ENCODE data around the gene USP32.
"Not testable (repeated sequence)": the region's sequence is repeated elsewhere in the genome, so short reads cannot be mapped to it uniquely, and the experiment has no call there.

USP32 gene

GRCh38 chr17:60194141-60194540, 197.8 kb downstream of the USP32 start:
- DNase-seq (ENCODE audit: low read depth), result not testable (repeated sequence)

GRCh38 chr17:60193482-60193881, 198.5 kb downstream of the USP32 start:
- no peak overlapping the region for H3K4me3 ChIP-seq (ENCODE audit: low read depth, low read length)
- no peak for DNase-seq (ENCODE audit: low read depth)

More at GRCh38 chr17:60194141-60194540, 197.8 kb downstream of the USP32 start:
- not testable (repeated sequence) for H3K4me3 ChIP-seq (ENCODE audit: low read depth, low read length)

DNA sequence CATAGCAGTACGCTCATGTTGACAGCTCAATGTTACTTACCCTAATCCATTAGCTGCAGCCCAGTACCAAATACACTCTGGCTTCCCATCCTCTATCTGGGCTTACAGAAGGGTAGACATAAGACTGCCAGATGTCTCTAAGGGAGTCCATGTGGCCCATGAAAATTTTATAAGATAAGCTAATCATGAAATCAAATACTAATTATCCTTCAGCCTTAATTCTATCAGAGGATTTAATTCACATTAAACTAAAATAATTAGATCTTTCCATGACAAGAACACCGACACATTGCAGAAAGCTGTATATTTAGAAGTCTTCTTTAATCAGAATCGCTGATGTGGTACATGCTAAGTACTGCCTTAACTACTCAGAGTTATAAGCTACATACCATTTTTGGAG, 198.9 kb downstream of the USP32 start:
- DNase-seq (ENCODE audit: low read depth); H3K4me3 ChIP-seq (ENCODE audit: low read depth, low read length): not testable (repeated sequence)

DNA sequence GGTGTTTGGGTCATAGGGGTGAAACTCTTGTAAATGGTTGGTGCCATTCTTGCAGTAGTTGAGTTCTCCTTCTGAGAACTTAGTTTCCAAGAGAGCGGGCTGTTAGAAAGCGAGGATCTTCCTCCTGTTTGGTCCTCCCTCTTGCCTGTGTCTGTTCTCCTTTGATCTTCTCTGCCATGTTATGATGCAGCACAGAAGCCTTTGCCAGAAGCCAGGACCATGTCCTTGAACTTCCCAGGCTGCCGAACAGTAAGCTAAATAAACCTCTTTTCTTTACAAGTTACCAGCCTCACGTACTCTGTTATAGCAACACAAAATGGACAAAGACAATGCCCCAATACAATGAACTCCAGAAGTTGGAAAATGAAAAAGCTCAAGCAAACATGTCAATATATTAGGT, 201.9 kb downstream of the USP32 start:
- not testable (repeated sequence) for DNase-seq (ENCODE audit: low read depth)

GRCh38 chr17:60188759-60189158, 203.2 kb downstream of the USP32 start:
- DNase-seq (ENCODE audit: low read depth), result no peak
- H3K4me3 ChIP-seq (ENCODE audit: low read depth, low read length), result no peak overlapping the region

More for the DNA sequence above, 201.9 kb downstream of the USP32 start:
- not testable (repeated sequence) for H3K4me3 ChIP-seq (ENCODE audit: low read depth, low read length)

GRCh38 chr17:60186846-60187745, 204.8 kb downstream of the USP32 start:
- not testable (repeated sequence) for H3K4me3 ChIP-seq (ENCODE audit: low read depth, low read length); DNase-seq (ENCODE audit: low read depth)

DNA sequence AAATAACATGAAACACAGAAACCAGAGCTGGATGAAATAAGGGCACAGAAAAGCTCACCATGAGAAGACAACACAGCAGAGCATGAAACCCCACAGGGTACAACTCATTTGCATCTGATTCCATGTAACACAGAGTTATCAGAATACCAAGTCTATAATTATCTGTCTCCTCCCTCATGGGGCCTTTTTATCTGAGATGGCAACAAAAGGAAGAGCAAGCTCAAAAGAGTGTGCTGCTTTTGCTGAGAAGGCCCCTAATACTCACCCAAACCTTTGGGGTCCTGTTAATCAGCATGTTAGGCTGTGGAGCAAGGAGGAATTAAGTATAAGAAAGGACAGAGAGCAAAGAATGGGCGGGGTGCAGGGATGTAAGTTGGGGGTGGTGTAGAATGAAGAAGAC, 205.6 kb downstream of the USP32 start:
- H3K4me3 ChIP-seq (ENCODE audit: low read depth, low read length); DNase-seq (ENCODE audit: low read depth): not testable (repeated sequence)

GRCh38 chr17:60180380-60180779, 211.6 kb downstream of the USP32 start:
- not testable (repeated sequence) for DNase-seq (ENCODE audit: low read depth); H3K4me3 ChIP-seq (ENCODE audit: low read depth, low read length)

DNA sequence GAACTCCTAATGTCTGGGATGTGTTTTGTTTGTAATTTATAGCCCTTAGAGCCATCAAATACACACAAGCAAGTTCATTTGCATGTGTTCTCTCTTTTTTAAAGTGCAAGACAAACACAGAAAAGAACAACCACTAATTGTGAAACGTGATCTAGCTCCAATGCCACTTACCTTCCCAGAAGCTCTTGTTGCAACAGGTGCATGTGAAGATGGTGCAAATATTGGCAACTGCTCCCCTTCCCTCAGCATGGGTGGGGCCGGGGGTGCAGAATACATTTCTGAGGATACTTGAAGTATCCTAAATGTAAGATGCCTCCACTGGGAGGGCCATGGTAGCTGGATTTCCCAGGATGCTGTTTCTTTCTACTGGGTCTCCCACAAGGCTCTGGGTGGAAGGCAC, 213.8 kb downstream of the USP32 start:
- not testable (repeated sequence) for DNase-seq (ENCODE audit: low read depth); H3K4me3 ChIP-seq (ENCODE audit: low read depth, low read length)

DNA sequence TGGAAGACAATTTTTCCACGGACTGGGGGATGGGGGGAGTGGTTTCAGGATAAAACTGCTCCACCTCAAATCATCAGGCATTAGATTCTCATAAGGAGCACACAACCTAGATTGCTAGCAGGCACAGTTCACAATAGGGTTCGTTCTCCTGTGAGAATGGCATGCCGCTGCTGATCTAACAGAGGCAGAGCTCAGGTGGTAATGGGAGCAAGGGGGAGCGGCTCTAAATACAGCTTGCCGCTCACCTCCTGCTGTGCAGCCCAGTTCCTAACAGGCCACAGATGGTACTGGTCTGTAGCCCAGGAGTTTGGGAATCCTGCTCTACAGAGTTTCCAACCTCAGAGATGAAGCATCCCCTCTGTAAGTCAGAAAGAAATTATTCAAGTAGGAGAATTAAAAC, 215.2 kb downstream of the USP32 start:
- H3K4me3 ChIP-seq (ENCODE audit: low read depth, low read length), result not testable (repeated sequence)

GRCh38 chr17:60174767-60175166, 217.2 kb downstream of the USP32 start:
- H3K4me3 ChIP-seq (ENCODE audit: low read depth, low read length); DNase-seq (ENCODE audit: low read depth): not testable (repeated sequence)

More for the DNA sequence above, 215.2 kb downstream of the USP32 start:
- DNase-seq (ENCODE audit: low read depth), result not testable (repeated sequence)

DNA sequence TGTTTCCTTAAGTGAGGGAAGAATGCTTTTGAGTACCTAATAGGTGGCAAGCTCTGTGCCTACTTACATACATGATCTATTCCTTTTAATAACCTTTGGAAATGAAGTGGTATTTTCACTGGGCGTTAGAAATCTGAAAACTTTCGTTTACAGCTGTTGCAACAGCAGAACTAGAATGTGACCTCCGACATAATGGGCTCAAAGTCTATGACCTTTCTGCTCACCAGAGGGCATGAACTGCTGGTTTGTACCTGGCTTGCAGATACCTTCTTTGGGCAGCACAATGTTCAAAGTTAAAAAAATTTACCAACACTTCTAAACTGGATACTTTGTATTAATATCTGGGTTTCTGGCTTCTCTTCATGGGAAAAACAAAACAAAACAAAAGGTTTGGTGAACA, 217.9 kb downstream of the USP32 start:
- DNase-seq (ENCODE audit: low read depth), result no peak
- no peak overlapping the region for H3K4me3 ChIP-seq (ENCODE audit: low read depth, low read length)

DNA sequence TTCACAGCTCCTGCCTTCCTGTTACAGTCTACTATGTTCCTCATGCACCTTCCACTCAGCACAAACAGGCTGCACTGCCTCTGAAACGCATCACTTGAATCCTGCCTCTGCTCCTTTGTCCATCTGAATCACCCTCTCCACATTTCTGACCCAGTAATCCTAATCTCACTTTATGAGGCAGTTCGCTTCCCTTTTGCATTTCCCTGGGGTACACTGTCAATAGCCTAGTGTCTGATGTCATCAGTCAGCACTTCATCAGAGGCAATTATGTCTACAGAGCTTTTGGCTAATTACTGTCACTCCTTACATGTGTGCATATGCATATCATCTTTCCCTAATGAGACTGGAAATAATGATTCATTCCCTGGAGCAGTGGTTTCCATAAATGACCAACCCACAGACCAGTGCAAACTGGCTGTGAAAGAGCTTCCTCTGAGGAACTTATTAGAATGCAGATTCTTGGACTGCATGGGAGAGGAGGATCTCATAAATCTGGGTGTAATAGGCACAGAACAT, 218.6 kb downstream of the USP32 start:
- H3K4me3 ChIP-seq (ENCODE audit: low read depth, low read length), result no peak overlapping the region
- DNase-seq (ENCODE audit: low read depth), result no peak

DNA sequence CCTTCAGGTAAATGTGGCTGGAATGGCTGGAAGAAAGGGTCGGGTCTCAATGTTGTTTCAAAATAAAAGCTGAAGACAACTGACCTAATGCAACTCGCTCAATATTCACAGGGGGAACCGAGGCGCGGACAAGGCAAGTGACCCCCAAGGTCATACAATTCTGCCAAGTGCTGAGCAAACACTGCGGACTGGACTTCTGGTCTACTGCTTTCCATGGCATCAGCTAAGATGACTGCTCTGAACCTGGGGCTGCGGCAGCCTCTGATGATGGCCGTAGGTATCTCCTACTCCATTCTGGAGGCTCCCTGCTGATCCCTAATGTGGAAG, 220.2 kb downstream of the USP32 start:
- no peak for DNase-seq (ENCODE audit: low read depth)
- no peak overlapping the region for H3K4me3 ChIP-seq (ENCODE audit: low read depth, low read length)

DNA sequence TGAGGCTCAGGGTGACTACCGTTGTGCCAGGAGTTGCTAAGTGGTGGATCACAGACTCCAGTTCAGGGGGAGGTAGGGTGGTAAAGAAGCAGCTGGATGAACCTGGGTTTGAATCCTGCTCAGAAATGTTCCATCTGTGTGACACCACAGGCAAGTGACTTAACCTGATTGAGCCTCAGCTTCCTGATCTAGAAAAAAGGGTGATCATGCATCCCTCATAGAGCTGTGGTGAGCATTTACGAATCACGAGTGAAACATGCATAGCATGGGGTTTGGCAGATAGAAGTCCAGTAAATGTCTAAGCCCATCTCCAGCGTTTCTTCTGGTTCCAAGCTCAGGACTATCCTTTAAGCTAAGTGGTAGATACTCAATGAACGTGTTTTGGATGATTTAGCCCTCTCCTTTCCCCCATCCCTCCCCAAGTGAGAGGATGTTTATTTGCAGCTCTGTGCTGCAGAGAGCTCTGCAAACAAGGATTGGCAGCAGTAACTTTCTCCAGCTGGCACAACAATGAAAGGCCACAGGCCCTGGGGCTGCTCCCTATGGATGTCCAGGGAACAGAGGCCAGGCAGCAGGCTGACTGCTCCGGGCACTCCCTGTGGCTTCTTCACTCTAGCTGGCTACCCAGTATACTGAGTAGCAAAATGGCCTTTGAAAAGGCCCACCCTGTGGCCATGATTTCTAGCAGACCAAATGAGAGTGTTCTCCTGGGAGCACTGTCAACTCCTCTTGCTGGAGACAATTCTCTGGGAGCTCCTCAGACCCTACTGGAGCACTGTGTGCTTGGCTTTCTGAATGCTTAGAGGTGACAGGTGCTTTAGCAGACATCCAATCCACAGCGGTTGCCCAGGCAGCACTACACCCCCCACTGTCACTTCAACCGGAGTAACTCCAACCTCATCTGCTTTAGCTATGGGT, 220.8 kb downstream of the USP32 start:
- DNase-seq (ENCODE audit: low read depth), result no peak
- H3K4me3 ChIP-seq (ENCODE audit: low read depth, low read length), result no peak overlapping the region

GRCh38 chr17:60169921-60170817, 221.8 kb downstream of the USP32 start:
- H3K4me3 ChIP-seq (ENCODE audit: low read depth, low read length), result no peak overlapping the region
- no peak for DNase-seq (ENCODE audit: low read depth)

GRCh38 chr17:60168654-60169053, 223.3 kb downstream of the USP32 start:
- no peak for DNase-seq (ENCODE audit: low read depth)
- no peak overlapping the region for H3K4me3 ChIP-seq (ENCODE audit: low read depth, low read length)

DNA sequence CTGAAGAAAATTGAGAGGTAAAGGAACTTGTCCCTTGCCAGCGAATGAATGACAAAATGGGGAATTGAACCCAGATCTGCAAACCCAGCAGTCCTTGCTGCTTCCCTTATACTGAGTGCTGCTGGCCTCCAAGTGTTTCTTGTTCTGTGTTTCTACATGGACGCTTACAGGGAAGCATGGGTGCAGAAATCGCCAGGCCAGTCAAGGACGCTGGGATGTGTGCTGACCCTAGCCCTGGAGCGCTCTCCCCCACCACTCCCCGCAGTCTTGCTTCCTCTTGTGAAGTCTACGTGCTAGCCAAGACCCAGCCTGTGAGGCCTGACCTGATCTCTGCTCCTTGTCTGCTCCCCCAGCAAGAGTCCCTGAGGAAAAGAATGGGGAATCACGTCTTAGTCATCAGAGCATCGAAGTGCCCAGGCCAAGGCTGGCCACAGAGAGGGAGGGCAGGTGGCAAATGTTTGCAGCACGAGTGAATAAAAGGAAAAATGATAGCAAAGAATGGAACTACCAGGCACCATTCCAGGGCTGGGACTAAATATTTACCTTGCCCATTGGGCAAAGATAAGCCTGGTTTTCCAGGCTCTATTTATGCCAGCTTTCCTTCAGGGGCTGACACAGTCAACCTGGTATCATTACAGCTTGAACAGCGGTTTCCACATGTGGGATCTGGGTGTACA, 224.7 kb downstream of the USP32 start:
- no peak overlapping the region for H3K4me3 ChIP-seq (ENCODE audit: low read depth, low read length)
- no peak for DNase-seq (ENCODE audit: low read depth)

DNA sequence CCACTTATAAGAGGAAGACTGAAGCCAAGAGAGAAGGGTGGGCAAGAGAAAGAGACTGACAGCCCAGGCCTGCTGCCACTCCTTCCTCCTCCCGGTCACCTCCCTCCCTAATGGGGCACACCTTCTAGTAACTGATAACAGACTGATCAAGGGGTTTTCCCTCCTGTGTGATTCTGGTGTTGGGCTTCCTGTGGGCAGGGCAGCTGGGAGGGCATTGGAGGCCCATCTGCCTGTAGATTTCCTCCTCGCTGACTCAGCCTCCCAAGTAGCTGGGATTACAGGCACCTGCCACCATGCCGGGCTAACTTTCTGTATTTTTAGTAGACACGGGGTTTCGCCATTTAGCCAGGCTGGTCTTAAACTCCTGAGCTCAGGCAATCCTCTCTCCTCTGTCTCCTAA, 226.0 kb downstream of the USP32 start:
- no peak for DNase-seq (ENCODE audit: low read depth)

More for the DNA sequence above, 226.0 kb downstream of the USP32 start:
- H3K4me3 ChIP-seq (ENCODE audit: low read depth, low read length), result no peak overlapping the region

Data from skeletal muscle cell (primary cell).